GM12874 (cell line): Measurements from ENCODE around the gene METTL13.

Experiments
- TF ChIP-seq, protein P1 (sequence below): IDR thresholded peaks from 2 replicates; pipeline ENCODE4 v1.5.1; 2011; ENCODE audit warnings: low read depth, mild to moderate bottlenecking, control low read depth, low read length, moderate library complexity; ENCODE audit not compliant: insufficient read depth

Gene METTL13

DNA sequence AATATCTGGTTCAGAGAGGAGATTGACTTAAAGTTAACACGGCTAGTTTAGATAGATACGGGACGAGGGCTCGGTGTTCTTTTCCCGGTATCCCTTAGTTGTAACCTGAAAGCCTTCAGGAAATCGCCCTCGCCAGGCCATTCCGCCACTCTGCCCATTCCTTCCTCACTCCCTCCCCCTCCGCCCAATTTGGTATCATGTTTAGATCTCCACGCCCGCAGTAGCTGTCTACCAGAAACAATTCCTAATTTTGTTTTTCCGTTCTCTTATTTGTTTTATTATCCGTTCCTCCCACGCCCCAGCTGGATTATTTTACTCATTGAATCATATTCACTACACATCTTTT, 38.9 kb upstream of the METTL13 start:
- TF ChIP-seq, protein P1, sequence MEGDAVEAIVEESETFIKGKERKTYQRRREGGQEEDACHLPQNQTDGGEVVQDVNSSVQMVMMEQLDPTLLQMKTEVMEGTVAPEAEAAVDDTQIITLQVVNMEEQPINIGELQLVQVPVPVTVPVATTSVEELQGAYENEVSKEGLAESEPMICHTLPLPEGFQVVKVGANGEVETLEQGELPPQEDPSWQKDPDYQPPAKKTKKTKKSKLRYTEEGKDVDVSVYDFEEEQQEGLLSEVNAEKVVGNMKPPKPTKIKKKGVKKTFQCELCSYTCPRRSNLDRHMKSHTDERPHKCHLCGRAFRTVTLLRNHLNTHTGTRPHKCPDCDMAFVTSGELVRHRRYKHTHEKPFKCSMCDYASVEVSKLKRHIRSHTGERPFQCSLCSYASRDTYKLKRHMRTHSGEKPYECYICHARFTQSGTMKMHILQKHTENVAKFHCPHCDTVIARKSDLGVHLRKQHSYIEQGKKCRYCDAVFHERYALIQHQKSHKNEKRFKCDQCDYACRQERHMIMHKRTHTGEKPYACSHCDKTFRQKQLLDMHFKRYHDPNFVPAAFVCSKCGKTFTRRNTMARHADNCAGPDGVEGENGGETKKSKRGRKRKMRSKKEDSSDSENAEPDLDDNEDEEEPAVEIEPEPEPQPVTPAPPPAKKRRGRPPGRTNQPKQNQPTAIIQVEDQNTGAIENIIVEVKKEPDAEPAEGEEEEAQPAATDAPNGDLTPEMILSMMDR: no peak

- TF ChIP-seq, protein P1: no peak
These were observed 38.2 kb upstream of the METTL13 start for GRCh38 chr1:171743081-171743870.

DNA sequence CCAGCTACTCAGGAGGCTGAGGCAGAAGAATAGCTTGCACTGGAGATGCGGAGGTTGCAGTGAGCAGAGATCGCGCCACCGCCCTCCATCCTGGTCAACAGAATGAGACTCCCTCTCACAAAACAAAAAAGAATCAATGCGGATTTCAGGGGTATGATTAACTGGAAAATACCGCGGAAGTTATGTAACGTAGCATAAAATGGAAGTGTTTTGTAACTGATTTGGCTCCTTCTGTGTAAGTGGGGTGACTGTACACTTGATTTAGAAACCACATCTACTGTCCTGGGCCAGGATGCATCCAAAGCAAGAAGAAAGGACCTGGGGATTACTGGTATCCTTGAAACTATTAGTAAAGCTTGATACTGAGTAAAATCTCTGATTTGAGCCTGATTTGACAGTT, 36.5 kb upstream of the METTL13 start:
- TF ChIP-seq, protein P1: no peak

GRCh38 chr1:171748651-171749050, 32.8 kb upstream of the METTL13 start:
- TF ChIP-seq, protein P1: no peak

DNA sequence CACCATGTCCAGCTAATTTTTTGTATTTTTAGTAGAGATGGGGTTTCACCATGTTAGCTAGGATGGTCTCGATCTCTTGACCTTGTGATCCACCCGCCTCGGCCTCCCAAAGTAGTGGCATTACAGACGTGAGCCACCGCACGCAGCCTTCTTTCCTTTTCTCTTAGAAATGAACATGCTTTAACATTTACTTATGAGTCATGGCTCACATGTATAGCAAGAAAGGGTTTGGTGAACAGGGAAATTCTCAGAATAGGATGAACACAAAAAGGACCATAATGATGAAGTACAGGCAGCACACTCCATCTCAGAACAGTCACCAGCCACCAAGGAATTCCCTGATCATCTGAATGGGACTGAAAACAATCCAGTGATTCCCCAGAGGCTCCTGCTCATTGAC, 30.2 kb upstream of the METTL13 start:
- TF ChIP-seq, protein P1: no peak

DNA sequence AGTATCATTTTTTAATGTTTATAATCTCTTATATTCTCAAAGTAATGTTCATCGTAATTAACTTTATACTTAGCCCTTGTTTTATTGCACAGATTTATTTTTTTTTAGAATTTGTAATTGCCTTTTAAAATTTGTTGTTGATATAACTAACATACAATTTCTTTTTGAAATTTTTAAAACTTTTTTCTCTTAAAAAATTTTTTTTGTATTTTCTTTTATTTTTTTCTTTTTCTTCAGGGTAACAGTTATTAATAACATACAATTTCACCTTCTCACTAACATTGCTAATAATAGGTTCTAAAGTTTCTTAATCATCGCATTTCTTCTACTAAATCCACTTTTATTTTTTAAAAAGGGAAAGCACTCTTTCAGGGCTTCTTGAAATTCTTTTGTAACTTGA, 28.3 kb upstream of the METTL13 start:
- TF ChIP-seq, protein P1: no peak

DNA sequence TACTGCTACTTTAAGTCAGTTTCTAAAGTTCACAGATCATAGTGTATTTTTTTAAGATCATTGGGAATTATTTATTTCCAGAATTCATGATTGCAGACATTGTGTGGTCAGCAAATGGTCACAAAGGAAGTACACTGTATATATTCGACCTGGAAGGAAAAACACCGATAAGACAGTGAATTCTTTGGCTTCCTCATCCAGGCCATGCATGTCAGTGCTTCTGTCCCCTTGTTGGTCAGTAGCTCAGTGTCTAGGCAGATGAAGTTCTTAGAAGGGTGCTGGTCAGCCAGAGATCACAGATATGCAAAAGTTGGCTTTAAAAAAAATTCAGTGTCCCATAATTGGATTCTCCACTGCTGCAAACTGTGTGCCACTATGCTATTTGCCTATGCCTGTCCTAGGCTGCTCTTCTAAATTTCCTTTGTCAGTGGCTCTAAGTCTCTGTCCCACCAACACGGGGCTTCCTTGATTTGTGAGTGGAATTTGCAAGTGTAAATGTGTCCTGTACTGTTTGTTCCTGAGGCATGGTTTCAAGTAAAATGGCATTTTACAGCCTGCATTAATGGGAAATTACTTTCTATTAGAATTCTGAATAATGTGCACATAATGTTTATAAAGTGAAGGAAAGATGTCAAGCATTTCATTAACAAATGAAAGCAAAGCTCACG, 27.6 kb upstream of the METTL13 start:
- TF ChIP-seq, protein P1: no peak
